K562 (cell line): Measurements from ENCODE around the gene VAMP8. TPM values are rescaled to one million over a fixed set of nuclear protein-coding genes. Genes with fewer than 3 reads are reported as not detected.

Source experiments
- CC2D1A ChIP-seq: fragments of 450-650 bp; IDR thresholded peaks from 2 replicates; pipeline ENCODE4 v1.6.1; 2017; ENCODE audit warnings: mild to moderate bottlenecking
- HIVEP1 ChIP-seq: fragments of 250-450 bp; sonication (Bioruptor Pico); IDR thresholded peaks from 2 replicates; pipeline ENCODE4 v1.4.0; 2020; ENCODE audit warnings: mild to moderate bottlenecking
- HMGN3 ChIP-seq: IDR thresholded peaks from 2 replicates; pipeline ENCODE4 v1.6.1; 2011; ENCODE audit warnings: borderline replicate concordance, low read depth, mild to moderate bottlenecking, mixed read lengths, low read length; ENCODE audit not compliant: insufficient read length; ENCODE audit errors: extremely low read depth
- HNRNPH1 ChIP-seq: fragments of 200-400 bp; formaldehyde crosslinking; optimal IDR thresholded peaks from 2 replicates; pipeline ENCODE3; 2017; ENCODE audit warnings: low read depth, mild to moderate bottlenecking, low read length, moderate library complexity
- ILF3 ChIP-seq: fragments of 450-650 bp; IDR thresholded peaks from 2 replicates; pipeline ENCODE4 v1.6.1; 2018; ENCODE audit warnings: antibody characterized with exemption, mild to moderate bottlenecking, moderate library complexity, borderline replicate concordance
- MIER1 ChIP-seq: fragments of 450-650 bp; IDR thresholded peaks from 2 replicates; pipeline ENCODE4 v1.6.1; 2016; ENCODE audit warnings: antibody characterized with exemption, mild to moderate bottlenecking, low read depth
- PATZ1 ChIP-seq: fragments of 250-450 bp; sonication (Bioruptor Pico); IDR thresholded peaks from 2 replicates; pipeline ENCODE4 v1.5.0; 2020; ENCODE audit warnings: mild to moderate bottlenecking, borderline replicate concordance
- PRDM10 ChIP-seq: fragments of 450-650 bp; IDR thresholded peaks from 2 replicates; pipeline ENCODE4 v1.6.1; 2018; ENCODE audit not compliant: partially characterized antibody
- PYGO2 ChIP-seq: fragments of 450-650 bp; IDR thresholded peaks from 2 replicates; pipeline ENCODE4 v1.6.1; 2016; ENCODE audit warnings: mild to moderate bottlenecking, missing genetic modification characterization, moderate library complexity, missing compliant biosample characterization
- RBM14 ChIP-seq: fragments of 200-400 bp; formaldehyde crosslinking; IDR thresholded peaks from 2 replicates; pipeline ENCODE4 v1.6.1; 2018; ENCODE audit warnings: low read depth, mild to moderate bottlenecking, low read length, moderate library complexity, borderline replicate concordance; ENCODE audit not compliant: insufficient read depth
- SETDB1 ChIP-seq: IDR thresholded peaks from one replicate; pipeline ENCODE4 v1.6.1; 2012; ENCODE audit warnings: low read length, control low read depth, inconsistent platforms
- SFPQ ChIP-seq: fragments of 200-400 bp; formaldehyde crosslinking; IDR thresholded peaks from 2 replicates; pipeline ENCODE4 v1.6.1; 2017; ENCODE audit warnings: mild to moderate bottlenecking, low read depth, low read length, moderate library complexity
- SOX6 ChIP-seq: fragments of 450-650 bp; IDR thresholded peaks from 2 replicates; pipeline ENCODE4 v1.6.1; 2014; ENCODE audit warnings: mild to moderate bottlenecking
- TBP ChIP-seq: optimal IDR thresholded peaks from 2 replicates; pipeline ENCODE3; 2011; ENCODE audit warnings: low read depth, low read length, improper control_type of control experiment
- ZFP36 ChIP-seq: fragments of 150-350 bp; IDR thresholded peaks from 2 replicates; pipeline ENCODE4 v1.6.1; 2018; ENCODE audit warnings: low read length, low read depth; ENCODE audit not compliant: partially characterized antibody
- ZNF143 ChIP-seq: sonication (generic); formaldehyde crosslinking; IDR thresholded peaks from 2 replicates; pipeline ENCODE4 v1.9.0; 2022; ENCODE audit warnings: mild to moderate bottlenecking, missing genetic modification reagents
- ZNF398 ChIP-seq: fragments of 250-450 bp; sonication (Bioruptor Pico); IDR thresholded peaks from 2 replicates; pipeline ENCODE4 v1.8.0; 2021; ENCODE audit warnings: moderate library complexity, mild to moderate bottlenecking, inconsistent platforms
- polyA plus RNA-seq, 8 experiments: library from polyadenylated mRNA; depleted of rRNA in 4 of 8; stranded (reverse) in 5 of 8; unstranded in 3 of 8; fragments of >200 nt; fragmentation: Nextera tagmentation in 2 of 8; fragmentation: Illumina TruSeq in 1 of 8; extraction: Ambion mirVana in 2 of 8; extraction: Trizol in 1 of 8; gene quantifications; 2 replicates each; pipeline versions ENCODE4 v1.2.1 to v1.2.3, GENCODE V29; 2011 to 2014; ENCODE audit warnings: inconsistent platforms in 1 of 8, missing spikeins in 1 of 8
- total RNA-seq, 7 experiments: library from RNA; depleted of rRNA in 6 of 7; stranded (reverse); fragments of >200 nt in 6 of 7; fragmentation: Illumina TruSeq in 2 of 7; extraction: Trizol in 2 of 7; gene quantifications; 2 replicates each; pipeline versions ENCODE4 v1.2.1 to v1.2.3, GENCODE V29; 2011 to 2021; ENCODE audit warnings: low replicate concordance in 1 of 7

Gene VAMP8
- total and polyA plus RNA-seq, 9 of the 15 experiments (the other 6 are each of a cell fraction or from before 2014, with no cell fraction given), result 107 to 571 (median 248) TPM

GRCh38 chr2:85602476-85603234, 25.3 kb downstream of the VAMP8 start, which contains the start of gene TMEM150A (continued):
- TF ChIP-seq SETDB1, result no peak
- TF ChIP-seq RBM14, result 0 out of 2 replicates have a peak, but pooled peaks have one; percentile 52
- no peak for TF ChIP-seq HIVEP1 (CRISPR knock-in tag)
- TF ChIP-seq ZFP36, result no peak
- no peak for TF ChIP-seq MIER1
- peak; percentile 82 for TF ChIP-seq ZNF143 (CRISPR knock-in tag)
- TF ChIP-seq HMGN3, result peak; percentile 92
- no peak for TF ChIP-seq PRDM10
- no peak for TF ChIP-seq CC2D1A
- no peak for TF ChIP-seq SFPQ
- TF ChIP-seq SOX6, result 0 out of 2 replicates have a peak, but pooled peaks have one; percentile 18
- TF ChIP-seq PATZ1 (CRISPR knock-in tag), result no peak
- peak; percentile 86; the same call in 1 of the 2 replicates for TF ChIP-seq ILF3
- TF ChIP-seq PYGO2, result no peak
- TF ChIP-seq TBP, result peak; percentile 41
- TF ChIP-seq ZNF398 (CRISPR knock-in tag), result no peak
- TF ChIP-seq HNRNPH1, result no peak
